HG02642 (cell line): ENCODE data around the gene COQ8B.
"Not testable (repeated sequence)": the region's sequence is repeated elsewhere in the genome, so short reads cannot be mapped to it uniquely, and the experiment has no call there.

Experiments
- ATAC-seq: cut with Tn5 transposase; IDR thresholded peaks from one replicate; pipeline ENCODE4 v1.9.1; 2021; ENCODE audit warnings: mild to moderate bottlenecking; ENCODE audit not compliant: unreplicated experiment, poor library complexity

Gene COQ8B

GRCh38 chr19:40742886-40743285, 26.2 kb upstream of the COQ8B start:
- ATAC-seq = no peak

DNA sequence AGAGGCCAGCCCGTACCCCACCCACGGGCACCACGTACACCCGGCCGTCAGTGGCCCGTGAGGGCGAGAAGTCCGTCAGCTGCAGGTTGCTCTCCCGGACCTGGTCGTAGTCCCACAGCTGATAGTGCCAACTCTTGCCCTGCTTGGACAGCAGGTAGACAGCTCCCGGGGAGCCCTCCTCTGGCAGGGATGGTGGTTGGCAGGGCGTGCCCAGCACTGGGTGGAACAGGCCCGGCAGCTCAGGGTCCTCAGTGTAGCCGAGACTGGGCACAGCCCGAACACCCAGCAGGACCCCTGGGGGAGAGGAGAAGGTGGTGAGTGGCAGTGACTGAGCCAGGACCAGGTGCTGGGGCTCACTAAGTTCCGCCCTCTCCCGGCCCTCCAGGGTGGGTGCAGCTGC, 25.8 kb upstream of the COQ8B start:
- no peak for ATAC-seq

DNA sequence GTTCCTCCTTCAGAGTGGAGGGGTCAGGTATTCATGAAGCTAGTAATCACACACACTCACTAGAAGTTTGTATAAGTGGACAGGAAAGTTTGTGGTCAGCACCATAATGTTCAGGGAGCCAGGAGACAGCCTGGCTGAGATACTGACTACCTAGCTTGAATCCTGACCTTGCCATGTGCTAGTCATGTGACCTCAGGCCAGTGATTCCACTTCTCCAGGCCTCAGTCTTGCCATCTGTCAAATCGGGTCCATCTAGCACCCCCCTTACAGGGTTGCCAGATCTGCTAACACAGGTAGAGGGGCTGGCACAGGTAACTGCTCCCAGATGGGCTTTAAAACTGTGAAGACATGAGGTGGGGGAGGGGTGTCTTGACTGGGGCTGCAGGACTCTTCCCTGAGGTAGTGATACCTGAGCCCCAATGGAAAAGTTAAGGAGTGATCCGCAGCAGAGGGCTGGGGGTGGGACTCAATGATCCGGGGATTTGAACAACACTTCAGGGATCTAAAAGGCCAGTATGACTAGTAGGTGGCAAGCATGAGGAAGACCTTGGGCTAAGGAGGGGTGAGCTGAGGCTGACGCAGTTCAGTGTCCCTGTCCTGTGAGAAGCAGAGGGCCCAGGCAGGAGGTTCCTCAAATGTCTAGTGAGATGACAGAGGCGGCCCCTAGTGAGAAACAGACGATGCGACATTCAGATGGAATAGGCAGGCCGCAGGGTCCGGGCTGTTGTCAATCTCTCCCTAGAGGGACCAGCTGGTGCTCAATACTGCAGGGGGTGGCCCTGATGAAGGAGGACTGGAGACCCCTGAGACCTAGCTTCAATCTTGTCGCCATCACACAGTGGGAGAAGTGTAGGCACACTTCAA, 25.1 kb upstream of the COQ8B start:
- ATAC-seq = no peak

- no peak for ATAC-seq
Measured at GRCh38 chr19:40740747-40741146, 24.1 kb upstream of the COQ8B start.

DNA sequence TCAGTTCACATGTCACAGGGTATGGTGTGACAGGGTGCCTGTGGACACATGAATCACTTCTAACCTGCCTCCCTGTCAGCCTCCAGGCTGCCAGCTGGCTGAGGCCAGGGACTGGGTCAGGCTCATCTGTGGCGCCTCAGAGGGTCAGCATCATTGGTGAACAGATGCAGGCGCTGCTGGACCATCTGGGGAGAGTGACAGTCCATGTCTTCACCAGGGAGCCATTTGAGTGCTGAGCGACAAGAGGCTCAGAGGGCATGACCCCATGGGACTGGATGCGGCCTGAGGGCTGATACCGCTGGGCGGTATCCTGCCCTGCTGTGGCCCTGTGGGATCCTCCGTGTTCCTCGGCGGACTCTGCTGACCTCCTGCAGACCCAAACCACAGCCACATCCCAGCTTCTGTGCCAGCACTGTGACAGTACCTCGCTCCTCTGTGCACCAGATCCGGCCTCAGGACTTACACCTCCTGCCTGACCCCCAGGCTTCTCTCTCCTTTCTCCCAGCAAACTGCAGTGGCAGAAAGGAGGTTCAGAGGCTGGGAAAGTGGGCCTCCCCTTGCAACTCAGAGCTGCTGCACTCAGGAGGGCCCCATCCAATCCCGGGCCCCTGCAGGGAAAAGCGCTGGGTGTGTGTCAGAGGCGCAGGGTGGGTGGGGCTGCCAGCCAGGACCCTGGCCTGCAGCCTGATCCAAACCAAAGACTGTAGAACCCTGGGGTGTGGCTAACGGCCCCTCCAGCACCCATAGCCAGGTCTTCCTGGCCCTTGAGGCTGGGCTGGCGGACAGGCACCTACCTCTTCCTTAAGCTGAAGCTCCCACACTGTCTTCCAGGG, 23.4 kb upstream of the COQ8B start:
- no peak for ATAC-seq

GRCh38 chr19:40739030-40739839, 22.5 kb upstream of the COQ8B start:
- ATAC-seq = no peak

GRCh38 chr19:40737102-40737644, 20.5 kb upstream of the COQ8B start:
- ATAC-seq = no peak

- ATAC-seq = no peak
Measured at GRCh38 chr19:40736661-40737060, 20.0 kb upstream of the COQ8B start.

DNA sequence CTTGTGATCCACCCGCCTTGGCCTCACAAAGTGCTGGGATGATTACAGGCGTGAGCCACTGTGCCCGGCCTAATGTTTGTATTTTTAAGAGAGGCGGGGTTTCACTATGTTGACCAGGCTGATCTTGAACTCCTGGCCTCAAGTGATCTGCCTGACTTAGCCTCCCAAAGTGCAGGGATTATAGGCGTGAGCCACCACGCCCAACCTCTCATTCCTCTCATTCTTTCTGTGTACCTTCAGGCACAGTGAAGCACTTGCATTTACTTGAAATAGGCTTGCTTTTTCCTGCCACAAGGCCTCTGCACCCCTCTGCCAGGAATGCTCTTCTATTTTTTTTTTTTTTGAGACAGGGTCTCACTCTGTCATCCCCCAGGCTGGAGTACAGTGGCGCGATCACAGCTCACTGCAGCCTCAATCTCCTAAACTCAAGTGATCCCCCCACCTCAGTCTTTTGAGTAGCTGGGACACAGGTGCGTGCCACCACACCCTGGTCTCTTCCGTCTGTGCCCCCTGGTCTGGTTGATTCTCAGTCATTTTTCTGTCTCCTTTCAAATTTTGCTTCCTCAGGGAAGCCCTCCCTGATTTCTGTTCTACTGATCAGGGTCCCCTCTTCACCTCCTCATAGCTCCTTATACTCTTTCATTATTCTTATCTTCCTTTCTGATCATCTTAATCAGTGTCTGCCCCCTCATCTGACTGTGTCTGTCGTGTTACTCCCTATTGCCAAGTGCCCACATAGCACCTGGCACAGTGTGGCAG, 18.5 kb upstream of the COQ8B start:
- no peak for ATAC-seq

- ATAC-seq = no peak
Measured at GRCh38 chr19:40733149-40733548, 16.5 kb upstream of the COQ8B start.

GRCh38 chr19:40732304-40732703, 15.6 kb upstream of the COQ8B start:
- not testable (repeated sequence) for ATAC-seq

- not testable (repeated sequence) for ATAC-seq
Measured at GRCh38 chr19:40730065-40730464, 13.4 kb upstream of the COQ8B start.

DNA sequence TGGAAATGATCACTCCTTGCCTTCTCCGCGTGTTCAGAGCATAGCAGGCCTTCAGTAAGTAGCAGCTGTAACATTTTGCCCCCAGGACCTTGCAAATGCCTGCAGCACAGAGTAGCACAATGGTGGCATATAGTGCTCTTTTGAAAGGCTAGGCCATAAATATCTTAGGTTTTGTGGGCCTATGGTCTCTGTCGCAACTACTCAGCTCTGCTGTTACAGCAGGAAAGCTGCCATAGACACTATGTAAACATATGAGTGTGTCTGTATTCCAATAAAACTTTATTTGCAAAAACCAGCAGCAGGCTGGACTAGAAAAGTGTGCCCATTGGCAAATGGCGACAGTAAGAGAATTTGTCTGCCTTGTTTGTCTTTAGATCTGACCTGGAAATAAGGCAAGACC, 9.6 kb upstream of the COQ8B start:
- no peak for ATAC-seq

GRCh38 chr19:40724855-40725254, 8.2 kb upstream of the COQ8B start:
- no peak for ATAC-seq

GRCh38 chr19:40724315-40724714, 7.6 kb upstream of the COQ8B start:
- ATAC-seq = no peak

DNA sequence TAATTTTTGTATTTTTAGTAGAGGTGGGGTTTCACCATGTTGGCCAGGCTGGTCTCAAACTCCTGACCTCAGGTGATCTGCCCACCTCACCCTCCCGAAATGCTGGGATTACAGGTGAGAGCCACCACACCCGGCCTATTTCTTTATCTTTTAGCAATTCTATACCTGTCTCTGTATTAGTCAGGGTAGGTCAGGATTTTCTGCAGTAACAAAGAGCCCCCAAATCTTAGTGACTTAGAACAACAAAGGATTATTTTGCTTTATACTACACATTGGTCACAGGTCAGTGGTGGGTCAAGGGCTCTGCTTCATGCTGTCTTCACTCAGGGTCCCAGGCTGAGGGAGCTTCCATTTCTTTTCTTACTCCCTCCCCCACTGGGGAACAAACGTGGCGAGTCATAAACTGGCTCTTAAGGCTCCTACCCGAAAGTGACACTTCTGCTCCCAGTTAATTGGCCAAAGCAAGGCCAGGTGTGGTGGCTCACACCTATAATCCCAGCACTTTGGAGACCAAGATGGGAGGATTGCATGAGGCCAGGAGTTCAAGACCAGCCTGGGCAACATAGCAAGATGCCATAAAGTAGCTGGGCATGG, 7.1 kb upstream of the COQ8B start:
- no peak for ATAC-seq

DNA sequence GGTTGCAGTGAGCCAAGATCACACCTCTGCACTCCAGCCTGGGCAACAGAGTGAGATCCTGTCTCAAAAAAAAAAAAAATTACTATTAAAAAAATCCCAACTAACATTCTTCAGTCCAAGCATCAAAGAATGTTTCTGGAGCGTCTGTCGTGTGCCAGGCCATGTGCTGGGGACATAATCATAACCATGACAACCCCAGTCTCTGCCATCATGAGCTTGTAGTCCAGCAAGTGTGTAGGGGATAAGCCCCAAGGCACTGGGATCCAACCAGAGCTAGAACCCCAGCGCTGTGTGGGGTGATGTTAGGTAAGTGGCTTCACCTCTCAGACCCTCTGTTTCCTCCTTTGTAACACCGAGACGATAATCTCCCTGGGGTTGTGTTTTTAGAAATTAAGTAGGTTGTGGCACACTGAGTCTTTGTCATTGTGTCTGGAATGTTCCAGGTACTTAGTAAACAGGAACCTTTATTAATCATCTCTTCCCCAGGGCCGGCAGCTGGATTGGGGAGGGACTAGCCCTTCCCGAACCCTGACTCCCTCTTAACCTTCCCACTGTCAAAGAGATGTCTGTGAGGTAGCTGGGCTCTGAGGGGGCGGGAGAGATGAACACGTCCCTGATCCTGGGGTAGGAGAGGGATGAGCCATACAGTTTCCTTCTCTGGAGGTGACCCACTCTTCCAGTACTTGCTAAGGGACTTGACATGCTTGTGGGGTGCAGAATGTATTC, 5.4 kb upstream of the COQ8B start:
- ATAC-seq = no peak

DNA sequence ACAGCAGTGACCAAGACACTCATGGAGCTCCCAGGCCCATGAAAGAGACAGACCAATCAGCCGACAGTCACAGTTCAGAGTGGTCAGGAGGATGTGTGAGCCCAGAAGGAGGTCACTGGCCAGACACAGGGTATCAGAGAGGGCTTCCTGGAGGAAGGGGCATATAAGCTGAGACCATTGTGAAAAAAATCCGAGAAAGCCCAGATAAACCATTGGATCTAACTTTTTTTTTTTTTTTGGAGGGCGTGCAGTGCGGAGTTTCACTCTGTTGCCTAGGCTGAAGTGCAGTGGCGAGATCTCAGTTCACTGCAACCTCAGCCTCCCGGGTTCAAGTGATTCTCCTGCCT, 4.4 kb upstream of the COQ8B start:
- no peak for ATAC-seq

DNA sequence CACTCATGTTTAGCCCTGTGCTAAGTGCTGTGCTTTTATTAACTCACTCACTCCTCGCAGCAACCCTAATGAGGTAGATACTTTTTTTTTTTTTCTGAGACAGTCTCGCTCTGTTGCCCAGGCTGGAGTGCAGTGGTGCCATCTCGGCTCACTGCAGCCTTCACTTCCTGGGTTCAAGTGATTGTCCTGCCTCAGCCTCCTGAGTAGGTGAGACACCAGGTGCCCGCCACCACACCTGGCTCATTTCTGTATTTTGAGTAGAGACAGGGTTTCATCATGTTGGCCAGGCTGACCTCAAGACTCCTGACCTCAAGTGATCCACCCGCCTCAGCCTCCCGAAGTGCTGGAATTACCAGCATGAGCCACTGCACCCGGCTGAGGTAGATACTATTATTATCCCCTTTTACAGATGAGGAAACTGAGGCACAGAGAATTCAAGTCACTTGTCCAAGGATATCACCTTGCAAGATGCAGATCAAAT, 2.8 kb upstream of the COQ8B start:
- no peak for ATAC-seq
